ENCODE data around the gene UGT1A9. TPM values are rescaled to one million over a fixed set of nuclear protein-coding genes. Genes with fewer than 3 reads are reported as not detected.

The UGT1A9 gene
- total RNA-seq, 2 donors from 2014 or later, result 2.0 to 2.3 TPM

- H3K4me1 ChIP-seq, result no peaks in the 10 kb centered on the region
- H3K36me3 ChIP-seq, result no peaks in the 10 kb centered on the region
- H3K27me3 ChIP-seq, result no peaks in the 10 kb centered on the region
- H3K9me3 ChIP-seq, result no peaks in the 10 kb centered on the region
- TF ChIP-seq CTCF (IDR thresholded peaks at IDR 0.05), result no peak
- H3K4me3 ChIP-seq, result no peak overlapping the region
- H3K27ac ChIP-seq, result no peak overlapping the region
- no peak overlapping the region for H3K9ac ChIP-seq (ENCODE audit: low read depth in 2 of 2, low read length in 2 of 2)
- DNase-seq, result no peak
- intact Hi-C loops (cut with DNase I), result no loop called here
Observed at GRCh38 chr2:233817361-233817911, 145.7 kb downstream of the UGT1A9 start.

- H3K36me3 ChIP-seq, result no peaks in the 10 kb centered on the region
- no peaks in the 10 kb centered on the region for H3K27me3 ChIP-seq
- intact Hi-C loops (cut with DNase I), result no loop called here
- TF ChIP-seq CTCF (IDR thresholded peaks at IDR 0.05), result no peak
- H3K9me3 ChIP-seq, result no peaks in the 10 kb centered on the region
- H3K9ac ChIP-seq (ENCODE audit: low read depth in 2 of 2, low read length in 2 of 2), result no peak overlapping the region
- H3K27ac ChIP-seq, result no peak overlapping the region
- no peak for DNase-seq
- H3K4me1 ChIP-seq, result no peaks in the 10 kb centered on the region
- no peak overlapping the region for H3K4me3 ChIP-seq
Observed at GRCh38 chr2:233817995-233818638, 146.4 kb downstream of the UGT1A9 start.

GRCh38 chr2:233818639-233819621, 147.2 kb downstream of the UGT1A9 start:
- Histone ChIP-seq H3K27ac (no peak overlapping the region), H3K27me3 (no peaks in the 10 kb centered on the region), H3K4me1 (no peaks in the 10 kb centered on the region), H3K36me3 (no peaks in the 10 kb centered on the region), H3K4me3 (no peak overlapping the region), H3K9me3 (no peaks in the 10 kb centered on the region), H3K9ac (ENCODE audit: low read depth in 2 of 2, low read length in 2 of 2) (no peak overlapping the region)
- intact Hi-C loops (cut with DNase I), result no loop called here
- DNase-seq, result no peak
- TF ChIP-seq CTCF (IDR thresholded peaks at IDR 0.05), result no peak

- TF ChIP-seq CTCF (IDR thresholded peaks at IDR 0.05), result no peak
- Histone ChIP-seq H3K9me3 (no peaks in the 10 kb centered on the region), H3K4me1 (no peaks in the 10 kb centered on the region), H3K27me3 (no peaks in the 10 kb centered on the region), H3K36me3 (no peaks in the 10 kb centered on the region), H3K27ac (no peak overlapping the region), H3K4me3 (no peak overlapping the region), H3K9ac (ENCODE audit: low read depth in 2 of 2, low read length in 2 of 2) (no peak overlapping the region)
- intact Hi-C loops (cut with DNase I), result no loop called here
- DNase-seq, result no peak
Observed at GRCh38 chr2:233819884-233820773, 148.4 kb downstream of the UGT1A9 start.

- H3K27ac ChIP-seq, result no peak overlapping the region
- no peaks in the 10 kb centered on the region for H3K9me3 ChIP-seq
- H3K4me1 ChIP-seq, result no peaks in the 10 kb centered on the region
- intact Hi-C loops (cut with DNase I), result no loop called here
- H3K4me3 ChIP-seq, result no peak overlapping the region
- no peak for DNase-seq
- no peak overlapping the region for H3K9ac ChIP-seq (ENCODE audit: low read depth in 2 of 2, low read length in 2 of 2)
- H3K27me3 ChIP-seq, result no peaks in the 10 kb centered on the region
- H3K36me3 ChIP-seq, result no peaks in the 10 kb centered on the region
- no peak for TF ChIP-seq CTCF (IDR thresholded peaks at IDR 0.05)
Observed at GRCh38 chr2:233820774-233821105, 149.0 kb downstream of the UGT1A9 start.

Data from colonic mucosa (tissue), 4 donors.